GM13977 (cell line): ENCODE measurements around the gene SLC47A1.

ENCODE experiments used
- DNase-seq: peaks from one replicate; pipeline ENCODE4 v3.0.0; 2012; ENCODE audit warnings: low spot score
- in situ Hi-C: fragments of 300-500 bp; cut with MboI; formaldehyde crosslinking; loops from one replicate; pipeline ENCODE4 v1.12.0; 2022; ENCODE audit warnings: low sequenced_read_pairs, low pct_unique_long_range_greater_than_20kb, mixed read lengths, inconsistent platforms; ENCODE audit not compliant: unreplicated experiment
- TF ChIP-seq, protein P1 (sequence below): IDR thresholded peaks from 2 replicates; pipeline ENCODE4 v1.5.1; 2012; ENCODE audit warnings: mild to moderate bottlenecking, control low read depth; ENCODE audit not compliant: insufficient read depth; ENCODE audit errors: extremely low read depth, missing control alignments

Gene SLC47A1

DNA sequence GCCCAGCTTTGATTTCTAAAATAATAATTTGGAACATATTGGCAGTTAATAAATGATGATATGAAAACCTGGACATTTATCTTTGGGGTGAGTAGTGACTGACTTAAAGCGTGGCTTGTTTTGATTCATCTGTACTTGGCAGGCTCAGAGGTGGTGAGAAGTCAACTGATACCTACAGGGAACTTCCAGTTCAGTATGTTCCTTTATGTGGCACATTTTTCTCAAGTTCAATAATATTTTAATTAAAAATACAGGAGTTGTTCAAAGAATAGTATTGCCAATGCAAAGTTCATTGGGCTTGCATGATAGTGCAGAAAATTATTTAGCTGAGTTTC is 34.3 kb downstream of the SLC47A1 start:
- DNase-seq = no peak
- TF ChIP-seq, protein P1, sequence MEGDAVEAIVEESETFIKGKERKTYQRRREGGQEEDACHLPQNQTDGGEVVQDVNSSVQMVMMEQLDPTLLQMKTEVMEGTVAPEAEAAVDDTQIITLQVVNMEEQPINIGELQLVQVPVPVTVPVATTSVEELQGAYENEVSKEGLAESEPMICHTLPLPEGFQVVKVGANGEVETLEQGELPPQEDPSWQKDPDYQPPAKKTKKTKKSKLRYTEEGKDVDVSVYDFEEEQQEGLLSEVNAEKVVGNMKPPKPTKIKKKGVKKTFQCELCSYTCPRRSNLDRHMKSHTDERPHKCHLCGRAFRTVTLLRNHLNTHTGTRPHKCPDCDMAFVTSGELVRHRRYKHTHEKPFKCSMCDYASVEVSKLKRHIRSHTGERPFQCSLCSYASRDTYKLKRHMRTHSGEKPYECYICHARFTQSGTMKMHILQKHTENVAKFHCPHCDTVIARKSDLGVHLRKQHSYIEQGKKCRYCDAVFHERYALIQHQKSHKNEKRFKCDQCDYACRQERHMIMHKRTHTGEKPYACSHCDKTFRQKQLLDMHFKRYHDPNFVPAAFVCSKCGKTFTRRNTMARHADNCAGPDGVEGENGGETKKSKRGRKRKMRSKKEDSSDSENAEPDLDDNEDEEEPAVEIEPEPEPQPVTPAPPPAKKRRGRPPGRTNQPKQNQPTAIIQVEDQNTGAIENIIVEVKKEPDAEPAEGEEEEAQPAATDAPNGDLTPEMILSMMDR = no peak
- in situ Hi-C loops = no loop called here

DNA sequence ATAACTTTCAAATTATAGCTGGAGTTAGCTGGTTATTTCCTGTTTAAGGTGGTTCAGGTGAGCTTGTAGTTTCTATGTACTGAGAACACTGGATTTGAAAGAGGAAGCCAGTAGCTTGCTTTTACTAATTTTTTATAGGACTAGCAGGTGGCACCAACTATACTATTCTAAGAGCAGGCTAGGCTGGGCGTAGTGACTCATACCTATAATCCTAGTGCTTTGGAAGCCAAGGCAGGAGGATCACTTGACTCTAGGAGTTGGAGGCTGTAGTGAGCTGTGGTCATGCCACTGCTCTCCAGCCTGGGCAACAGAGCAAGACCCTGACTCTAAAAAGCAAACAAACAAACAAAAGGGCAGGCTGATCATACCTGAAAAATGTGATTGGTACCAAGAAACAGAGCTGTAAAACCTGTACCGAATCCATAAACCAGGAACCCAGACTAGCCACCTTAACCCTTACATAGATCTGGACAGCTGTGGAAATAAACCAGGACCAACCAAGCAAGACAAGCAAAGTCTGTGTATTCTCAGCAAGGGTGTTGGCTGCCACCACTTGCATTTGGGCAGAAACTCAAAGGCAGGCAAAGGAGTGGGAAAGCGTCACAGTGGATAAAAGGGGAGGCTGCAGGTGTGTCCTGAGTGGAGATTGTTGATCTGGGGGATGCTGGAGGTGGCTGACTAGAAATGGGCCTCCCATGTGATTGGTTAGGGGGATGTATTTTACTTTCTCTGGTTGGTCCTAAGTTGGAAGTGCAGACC is 36.3 kb downstream of the SLC47A1 start:
- TF ChIP-seq, protein P1 = no peak
- no peak for DNase-seq
- in situ Hi-C loops = no loop called here

DNA sequence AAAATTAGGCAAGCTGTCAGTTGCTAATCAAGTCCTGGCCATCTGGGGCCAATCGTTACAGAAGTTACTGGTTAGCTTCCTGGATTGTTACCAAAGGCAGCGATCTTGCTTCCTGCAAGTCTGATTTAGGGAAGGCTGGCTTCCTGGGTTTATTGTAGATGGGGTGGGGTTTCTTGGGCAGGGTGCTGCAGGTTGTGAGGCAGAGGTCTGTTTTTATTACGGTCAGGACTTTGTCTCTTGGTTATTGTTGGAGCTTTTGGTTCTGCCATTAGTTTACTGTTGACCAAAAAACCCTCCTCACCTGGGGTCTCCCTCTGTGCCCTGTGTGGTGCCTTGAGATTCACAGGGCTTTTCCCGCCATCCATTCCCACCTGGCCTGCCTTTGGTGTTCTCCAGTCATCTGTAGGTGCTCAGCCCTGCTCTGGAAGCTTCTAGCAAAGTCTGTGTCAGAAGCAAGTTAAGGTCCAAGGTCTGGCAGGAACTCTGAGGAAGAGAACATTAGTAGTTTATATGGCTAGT is 36.9 kb downstream of the SLC47A1 start:
- TF ChIP-seq, protein P1 = no peak
- DNase-seq = no peak
- in situ Hi-C loops = no loop called here

- TF ChIP-seq, protein P1 = no peak
- DNase-seq = no peak
- in situ Hi-C loops = no loop called here
Observed at GRCh38 chr17:19573075-19573474, 39.4 kb downstream of the SLC47A1 start.

- no peak for DNase-seq
- TF ChIP-seq, protein P1 = no peak
- in situ Hi-C loops = no loop called here
Observed at GRCh38 chr17:19574956-19575355, 41.3 kb downstream of the SLC47A1 start.

DNA sequence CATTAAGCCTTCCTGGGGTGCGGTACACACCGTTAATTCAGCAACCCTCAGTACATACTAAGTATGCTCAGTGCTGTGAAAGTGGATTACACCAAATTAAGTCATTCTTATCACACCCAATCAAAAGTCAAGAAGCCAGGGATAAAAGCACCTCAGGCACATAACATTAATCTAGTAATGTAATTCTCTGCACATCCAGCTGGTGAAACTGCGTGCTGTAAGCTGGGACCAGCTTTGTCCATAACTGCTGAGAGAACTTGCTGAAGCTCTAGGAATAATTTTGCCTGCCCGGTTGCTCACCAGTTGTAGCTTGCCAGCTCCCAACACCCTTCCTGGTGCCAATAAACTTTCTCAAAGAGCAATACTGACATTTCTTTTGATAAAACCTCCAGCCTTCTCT is 44.9 kb downstream of the SLC47A1 start:
- DNase-seq = no peak
- in situ Hi-C loops = no loop called here
- TF ChIP-seq, protein P1 = no peak
